Ovary (tissue), 9 donors: Measurements from ENCODE around the gene SLC49A4. TPM values are rescaled to one million over a fixed set of nuclear protein-coding genes. Genes with fewer than 3 reads are reported as not detected.

Source experiments
- DNase-seq, 5 donors: peaks; one replicate each; pipeline ENCODE4 v3.0.0-alpha.2; 2019 to 2020
- H3K27ac ChIP-seq, 2 donors: fragments of 200-600 bp; one replicate each; pipeline versions ENCODE4 v1.5.1 to v1.8.0; 2019 to 2022
- H3K27me3 ChIP-seq: fragments of 200-600 bp; one replicate; pipeline ENCODE4 v1.8.0; 2022
- H3K36me3 ChIP-seq: fragments of 200-600 bp; sonication (generic); one replicate; pipeline ENCODE4 v1.5.1; 2019
- H3K4me1 ChIP-seq: one replicate; pipeline ENCODE4 v1.8.1; 2013; ENCODE audit warnings: mild to moderate bottlenecking, moderate library complexity; ENCODE audit not compliant: insufficient read depth
- H3K4me3 ChIP-seq: fragments of 200-600 bp; sonication (generic); one replicate; pipeline ENCODE4 v1.5.1; 2017
- H3K9me3 ChIP-seq, 2 donors: fragments of 200-600 bp in 1 of 2; sonication (generic) in 1 of 2; one replicate each; pipeline versions ENCODE4 v1.5.1 to v1.8.1; 2013 to 2019; ENCODE audit warnings: mild to moderate bottlenecking in 1 of 2, moderate library complexity in 1 of 2
- EP300 ChIP-seq: sonication (generic); formaldehyde crosslinking; IDR thresholded peaks from one replicate; pipeline ENCODE4 v1.6.1; 2017; ENCODE audit warnings: antibody characterized with exemption
- POLR2A ChIP-seq: fragments of 450-650 bp; IDR thresholded peaks from one replicate; pipeline ENCODE4 v1.6.1; 2017; ENCODE audit warnings: antibody characterized with exemption, mild to moderate bottlenecking, moderate library complexity
- WGBS, 3 donors: extraction: QIAGEN DNeasy Blood & Tissue Kit in 1 of 3; methylation state at CpG; one replicate each; pipeline versions ENCODE4 v1.1.5 to v1.1.7; 2013 to 2017; 5-methylcytosine and 5-hydroxymethylcytosine counted together
- intact Hi-C, 4 donors: fragments of 100-400 bp; cut with DNase I; formaldehyde crosslinking; loops; one replicate each; pipeline versions ENCODE4 v1.11.0 to v1.15.1; 2022 to 2023
- polyA plus RNA-seq, 2 donors: library from polyadenylated mRNA; stranded (reverse); fragments of 200-250 nt in 1 of 2; fragments of 350-450 nt in 1 of 2; fragmentation: Illumina TruSeq in 1 of 2; extraction: RNeasy Lipid Tissue Mini Kit (QIAGEN cat#74804) in 1 of 2; gene quantifications; one replicate each; pipeline ENCODE4 v1.2.3, GENCODE V29; 2013 to 2014
- total RNA-seq, 7 donors: library from RNA; depleted of rRNA in 2 of 7; stranded (reverse); fragments of >200 nt in 2 of 7; fragmentation: NEBNext Ultra II Directional in 3 of 7; extraction: Animal tissue kit (Norgen Biotek cat#: 25700) in 3 of 7; gene quantifications; one replicate each; pipeline versions ENCODE4 v1.1.0 to v1.2.4, GENCODE V29; 2016 to 2023
- TF ChIP-seq, protein P1 (sequence below), 3 donors: fragments of 450-650 bp in 2 of 3; fragments of 200-600 bp in 1 of 3; IDR thresholded peaks; one replicate each; pipeline versions ENCODE4 v1.5.1 to v1.8.0; 2016 to 2022; ENCODE audit warnings: antibody characterized with exemption in 3 of 3, mild to moderate bottlenecking in 1 of 3
- donor health status: DM: no; HTN: no; CAD: no; lungs with moderate emphysema.
- donor health status: DM: no; HTN: no; CAD: no.
- donor health status: Bipolar disorder and iron deficiency.
- donor health status: DM: yes; HTN: yes; CAD: no.
- donor health status: DM: no; HTN: no; CAD: no.
- donor health status: DM: yes; HTN: yes; CAD: no.

The SLC49A4 gene
- total and polyA plus RNA-seq, 9 donors, result 3.7 to 17.8 (median 8.3) TPM

DNA sequence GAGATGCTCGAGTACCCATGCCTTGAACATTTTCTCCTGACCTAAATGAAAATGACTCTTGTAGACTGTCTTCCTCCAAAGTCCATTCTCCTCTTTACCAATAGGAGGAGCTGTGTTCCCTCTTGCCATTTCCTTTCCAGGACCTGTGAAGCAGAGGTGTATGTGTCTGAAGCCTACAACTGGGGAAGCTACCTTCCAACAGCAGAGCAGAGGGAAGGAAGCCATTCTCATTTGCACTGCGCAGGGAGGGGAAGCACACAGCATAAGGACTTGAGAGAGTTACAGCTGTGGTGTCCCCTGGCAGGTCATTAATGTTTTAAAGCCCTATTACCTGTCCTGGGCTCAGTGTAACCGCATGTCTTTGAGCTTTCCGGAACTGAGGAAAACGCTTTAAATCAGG lies 39.9 kb upstream of the SLC49A4 start:
- 87 to 92% (median 88%) methylated on average over 5 of the region's 5 CpGs for whole genome bisulfite sequencing, 3 donors
- no peaks in the 10 kb centered on the region for H3K36me3 ChIP-seq
- H3K4me3 ChIP-seq, result no peak overlapping the region
- no peaks in the 10 kb centered on the region for H3K9me3 ChIP-seq
- H3K27ac ChIP-seq, result no peak overlapping the region
- intact Hi-C loops, result no loop called here
- TF ChIP-seq, protein P1, sequence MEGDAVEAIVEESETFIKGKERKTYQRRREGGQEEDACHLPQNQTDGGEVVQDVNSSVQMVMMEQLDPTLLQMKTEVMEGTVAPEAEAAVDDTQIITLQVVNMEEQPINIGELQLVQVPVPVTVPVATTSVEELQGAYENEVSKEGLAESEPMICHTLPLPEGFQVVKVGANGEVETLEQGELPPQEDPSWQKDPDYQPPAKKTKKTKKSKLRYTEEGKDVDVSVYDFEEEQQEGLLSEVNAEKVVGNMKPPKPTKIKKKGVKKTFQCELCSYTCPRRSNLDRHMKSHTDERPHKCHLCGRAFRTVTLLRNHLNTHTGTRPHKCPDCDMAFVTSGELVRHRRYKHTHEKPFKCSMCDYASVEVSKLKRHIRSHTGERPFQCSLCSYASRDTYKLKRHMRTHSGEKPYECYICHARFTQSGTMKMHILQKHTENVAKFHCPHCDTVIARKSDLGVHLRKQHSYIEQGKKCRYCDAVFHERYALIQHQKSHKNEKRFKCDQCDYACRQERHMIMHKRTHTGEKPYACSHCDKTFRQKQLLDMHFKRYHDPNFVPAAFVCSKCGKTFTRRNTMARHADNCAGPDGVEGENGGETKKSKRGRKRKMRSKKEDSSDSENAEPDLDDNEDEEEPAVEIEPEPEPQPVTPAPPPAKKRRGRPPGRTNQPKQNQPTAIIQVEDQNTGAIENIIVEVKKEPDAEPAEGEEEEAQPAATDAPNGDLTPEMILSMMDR (IDR thresholded peaks at IDR 0.05), result peak in 1 of 3 donors; percentile 44
- no peak for TF ChIP-seq POLR2A
- H3K4me1 ChIP-seq, result peaks cover 2% of the 10 kb centered on the region
- DNase-seq, result no peak
- H3K27me3 ChIP-seq, result no peaks in the 10 kb centered on the region

GRCh38 chr3:122755491-122755890 lies 39.4 kb upstream of the SLC49A4 start:
- no peak for DNase-seq
- intact Hi-C loops, result no loop called here
- WGBS, 3 donors, result 90 to 98% (median 94%) methylated on average over 2 of the region's 2 CpGs
- no peak overlapping the region for H3K27ac ChIP-seq
- peaks cover 2% of the 10 kb centered on the region for H3K4me1 ChIP-seq
- no peaks in the 10 kb centered on the region for H3K9me3 ChIP-seq
- H3K27me3 ChIP-seq, result no peaks in the 10 kb centered on the region
- TF ChIP-seq, protein P1 (IDR thresholded peaks at IDR 0.05), result no peak
- TF ChIP-seq EP300 (no peak), POLR2A (no peak)
- no peaks in the 10 kb centered on the region for H3K36me3 ChIP-seq
- H3K4me3 ChIP-seq, result no peak overlapping the region

- TF ChIP-seq, protein P1 (IDR thresholded peaks at IDR 0.05), result no peak
- TF ChIP-seq EP300 (no peak), POLR2A (no peak)
- Histone ChIP-seq H3K36me3 (no peaks in the 10 kb centered on the region), H3K4me1 (peaks cover 4% of the 10 kb centered on the region), H3K27ac (no peak overlapping the region), H3K9me3 (no peaks in the 10 kb centered on the region), H3K27me3 (no peaks in the 10 kb centered on the region), H3K4me3 (no peak overlapping the region)
- no peak for DNase-seq
- WGBS, 3 donors, result 68 to 82% (median 70%) methylated on average over 3 of the region's 3 CpGs
- intact Hi-C loops, result no loop called here
Measured at GRCh38 chr3:122758877-122759560, 35.9 kb upstream of the SLC49A4 start.

DNA sequence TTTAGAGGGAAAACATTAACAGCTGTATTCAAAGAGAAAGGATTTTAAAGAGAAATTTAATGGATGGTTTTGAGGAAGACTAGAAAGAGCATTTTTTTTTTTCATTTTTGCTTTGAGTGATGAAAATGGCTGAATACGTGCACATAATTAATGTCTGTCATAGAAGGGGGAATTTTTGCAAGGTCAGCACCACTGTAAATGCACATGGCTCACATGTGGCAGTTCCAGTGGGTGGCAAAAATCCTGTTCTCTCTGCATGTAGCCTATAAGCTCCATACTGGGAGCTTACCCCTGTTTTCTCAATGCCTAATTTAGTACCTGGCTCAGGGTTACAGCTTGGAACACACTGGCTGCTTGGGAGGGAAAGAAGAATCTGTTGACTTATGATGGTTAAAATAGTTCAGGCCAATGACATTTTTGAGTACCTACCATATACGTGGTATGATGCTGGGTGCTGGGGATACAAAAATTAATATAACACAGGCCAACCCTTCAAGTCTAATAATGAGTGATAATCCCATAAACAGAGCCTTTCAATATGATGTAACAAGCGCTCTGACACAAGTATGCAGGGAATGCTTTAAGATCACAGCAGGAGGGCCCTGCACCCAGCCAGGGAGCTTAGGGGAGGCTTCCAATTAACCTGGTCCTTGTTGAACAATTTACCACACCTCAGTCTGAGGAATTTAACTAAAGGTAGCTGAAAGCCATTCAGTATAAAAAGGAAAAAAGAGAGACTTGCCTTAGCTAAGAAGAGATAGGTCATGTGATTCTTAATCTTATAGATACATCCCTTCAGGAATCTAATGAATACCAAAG lies 34.2 kb upstream of the SLC49A4 start:
- Histone ChIP-seq H3K36me3 (no peaks in the 10 kb centered on the region), H3K4me3 (no peak overlapping the region), H3K27me3 (no peaks in the 10 kb centered on the region), H3K27ac (no peak overlapping the region), H3K9me3 (no peaks in the 10 kb centered on the region), H3K4me1 (peaks cover 4% of the 10 kb centered on the region)
- DNase-seq, result no peak
- intact Hi-C loops, result no loop called here
- TF ChIP-seq POLR2A (no peak), EP300 (no peak)
- TF ChIP-seq, protein P1 (IDR thresholded peaks at IDR 0.05), result no peak
- 44 to 48% (median 47%) methylated on average over 3 of the region's 3 CpGs for WGBS, 3 donors
